Anterior cingulate cortex (tissue), 58 donors: ENCODE results near the gene NR2C1.
A peak's percentile ranks its signal among the peaks of the same experiment; 100 is the strongest.
"Not testable (repeated sequence)": the region's sequence is repeated elsewhere in the genome, so short reads cannot be mapped to it uniquely, and the experiment has no call there.

Experiments used
- DNase-seq, 58 donors: peaks; one replicate each; lab custom pipeline; 2025; lab: John Stamatoyannopoulos, UW

The NR2C1 gene

DNA sequence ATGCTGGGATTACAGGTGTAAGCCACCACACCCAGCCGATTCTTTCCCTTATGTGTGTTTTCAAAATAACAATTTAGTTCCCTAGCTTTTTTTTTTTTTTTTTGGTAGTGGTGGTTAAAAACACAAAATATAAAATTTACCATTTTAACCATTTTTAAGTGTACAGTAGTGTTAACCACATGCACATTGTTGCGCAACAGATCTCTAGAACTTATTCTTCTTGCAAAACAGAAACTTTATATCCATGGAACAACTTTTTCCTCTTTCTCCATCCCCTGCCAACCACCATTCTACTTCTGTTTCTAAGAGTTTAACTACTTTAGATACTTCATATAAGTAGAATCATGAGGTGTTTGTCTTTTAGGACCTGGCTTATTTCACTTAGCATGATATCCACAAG, 68.8 kb downstream of the NR2C1 start:
- DNase-seq: no peak

DNA sequence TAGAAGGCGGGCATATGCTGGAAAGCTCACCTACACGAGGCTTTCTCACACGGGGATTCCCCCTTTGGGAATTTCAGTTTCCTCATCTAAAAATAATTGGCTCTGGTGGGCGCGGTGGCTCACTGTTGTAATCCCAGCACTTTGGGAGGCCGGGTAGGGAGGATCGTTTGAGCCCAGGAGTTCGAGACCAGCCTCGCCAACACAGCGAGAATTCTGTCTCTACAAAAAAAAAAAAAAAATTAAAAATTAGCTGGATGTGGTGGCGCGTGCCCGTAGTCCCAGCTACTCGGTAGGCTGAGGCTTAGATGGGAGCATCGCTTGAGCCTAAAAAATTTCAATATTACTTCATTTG, 69.5 kb downstream of the NR2C1 start:
- DNase-seq: no peak

DNA sequence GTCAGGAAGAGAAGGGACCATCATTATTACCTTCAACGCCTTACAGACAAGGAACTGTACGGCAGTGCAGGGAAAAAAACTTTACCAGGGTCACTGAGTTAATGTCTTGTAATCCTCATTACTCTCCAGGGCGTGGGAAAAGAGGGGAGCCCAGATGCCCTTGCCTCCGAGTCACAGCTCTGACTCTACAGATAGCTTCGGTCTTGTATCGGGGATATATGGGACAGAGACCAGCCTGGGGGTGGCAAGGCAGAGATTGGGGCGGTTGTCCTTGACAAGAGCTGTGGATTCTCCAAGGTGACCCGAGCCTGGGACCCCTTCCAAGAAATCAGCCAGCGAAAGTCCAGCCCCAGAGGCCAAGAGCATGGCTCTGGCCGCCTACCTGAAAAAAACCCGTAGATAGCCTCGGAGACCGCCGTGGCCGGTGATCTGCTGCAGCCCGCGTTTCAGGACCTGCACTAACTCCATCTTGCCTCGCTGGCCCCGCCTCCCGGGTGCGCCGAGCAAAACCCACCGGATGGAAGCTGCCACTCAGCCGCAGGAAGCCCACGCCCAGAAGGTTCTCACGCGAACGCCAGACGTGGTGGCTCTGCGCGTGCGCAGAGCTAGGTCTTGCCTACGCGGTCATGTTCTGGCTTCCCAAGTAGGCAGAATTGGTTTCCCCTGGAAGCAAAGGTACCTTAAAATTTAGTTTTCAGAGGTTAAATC, 70.1 kb downstream of the NR2C1 start, which contains the start of gene NDUFA12:
Gene NDUFA12 (minus strand): TSS at position 485 of the 708 bp plus-strand sequence. CDS start 17 bp downstream, at position 468.
- DNase-seq: peak; percentile 53 to 98 (median 91)

DNA sequence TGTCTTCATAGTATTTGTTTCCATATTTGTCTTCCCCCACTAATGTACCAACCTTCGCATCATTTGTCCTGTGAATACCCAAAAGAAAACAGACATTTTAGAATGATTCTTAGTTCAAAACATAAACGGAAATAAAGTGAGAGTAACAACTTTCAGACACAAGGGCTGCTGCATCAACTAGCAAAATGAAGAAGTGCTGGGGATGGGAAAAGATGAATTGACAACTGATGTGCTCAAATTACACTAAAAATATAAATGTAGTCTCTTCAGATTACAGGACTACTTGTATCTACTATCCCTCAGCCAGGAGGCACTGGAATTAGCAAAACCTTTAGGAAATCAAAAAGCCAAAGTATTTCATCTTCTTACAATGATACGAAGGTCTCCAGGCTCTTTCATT, 70.7 kb downstream of the NR2C1 start:
- no peak for DNase-seq

DNA sequence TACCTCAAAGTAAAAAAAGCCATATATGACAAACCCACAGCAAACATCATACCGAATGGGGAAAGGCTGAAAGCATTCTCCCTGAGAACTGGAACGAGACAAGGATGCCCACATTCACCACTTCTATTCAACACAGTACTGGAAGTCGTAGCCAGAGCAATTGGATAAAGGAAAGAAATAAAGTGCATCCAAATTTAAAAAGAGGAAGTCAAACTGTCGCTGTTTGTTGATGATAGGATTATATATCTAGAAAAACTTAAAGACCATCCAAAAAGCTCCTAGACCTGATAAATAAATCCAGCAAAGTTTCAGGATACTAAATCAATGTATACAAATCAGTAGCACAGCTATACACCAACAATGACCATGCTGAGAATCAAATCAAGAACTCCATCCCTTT, 75.1 kb downstream of the NR2C1 start:
- no peak for DNase-seq

DNA sequence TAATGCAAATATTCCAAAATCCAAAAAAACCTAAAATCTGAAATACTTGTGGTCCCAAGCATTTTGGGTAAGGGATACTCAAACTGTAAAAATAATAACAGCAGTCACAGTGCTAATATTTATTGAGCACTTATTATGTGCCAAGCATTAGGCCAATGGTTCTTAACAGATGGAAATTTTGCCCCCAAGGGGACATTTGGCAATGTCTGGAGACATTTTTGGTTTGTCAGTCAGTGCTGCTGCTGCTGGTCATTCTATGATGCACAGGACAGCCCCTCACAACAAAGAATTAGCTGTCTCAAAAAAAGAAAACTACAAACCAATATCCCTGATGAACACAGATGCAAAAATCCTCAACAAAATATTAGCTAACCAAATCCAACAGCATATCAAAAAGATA, 75.7 kb downstream of the NR2C1 start:
- no peak for DNase-seq

DNA sequence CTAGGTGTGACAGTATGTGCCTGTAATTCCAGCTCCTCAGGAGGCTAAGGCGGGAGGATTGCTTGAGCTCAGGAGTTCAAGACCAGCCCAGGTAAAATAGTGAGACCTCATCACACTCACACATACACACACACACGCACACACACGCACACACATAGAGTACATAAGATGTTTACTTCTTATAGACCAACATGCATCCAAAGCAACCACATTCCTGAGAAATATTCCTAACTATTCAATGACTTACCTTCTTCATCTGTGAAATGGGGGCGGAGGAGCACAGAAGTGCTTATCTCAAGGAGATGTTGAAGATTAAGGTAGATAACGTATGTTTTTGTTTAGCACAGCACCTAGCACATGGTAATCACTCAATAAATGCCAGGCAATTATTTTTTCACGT, 76.4 kb downstream of the NR2C1 start:
- no peak for DNase-seq

DNA sequence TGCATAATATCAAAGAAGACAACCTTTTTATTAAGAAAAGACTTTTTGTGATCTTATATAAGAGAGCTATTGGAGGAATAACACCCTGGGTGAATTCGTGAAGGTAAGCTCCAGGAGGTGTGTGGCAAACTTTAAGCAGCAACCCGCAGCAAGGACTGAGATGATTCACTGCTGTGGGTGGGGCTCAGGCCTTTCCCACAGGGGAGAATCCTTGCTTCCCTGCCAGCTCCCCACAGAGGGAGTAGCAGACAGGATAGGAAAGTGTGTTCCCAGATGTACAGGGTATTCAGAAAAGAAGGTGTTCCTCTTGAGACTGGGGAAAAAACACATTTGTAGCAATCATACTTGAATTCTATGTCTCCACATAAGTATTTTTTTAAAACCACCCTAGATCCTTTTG, 79.1 kb downstream of the NR2C1 start:
- peak in 1 of 58 donors; percentile 36 for DNase-seq

DNA sequence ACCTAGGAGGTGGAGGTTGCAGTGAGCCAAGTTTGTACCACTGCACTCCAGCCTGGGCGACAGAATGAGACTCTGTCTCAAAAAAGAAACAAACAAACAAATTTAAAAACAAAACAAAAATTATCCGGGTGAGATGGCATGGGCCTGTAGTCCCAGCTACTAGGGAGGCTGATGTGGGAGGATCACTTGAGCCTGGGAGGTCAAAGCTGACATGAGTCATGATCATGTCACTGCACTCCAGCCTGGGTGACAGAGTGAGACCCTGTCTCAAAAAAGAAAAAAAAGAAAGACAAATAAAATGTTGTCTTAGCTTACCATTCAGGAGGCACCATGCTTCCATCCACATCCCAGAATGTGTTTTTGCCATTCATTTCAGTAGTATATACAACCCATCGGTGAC, 79.6 kb downstream of the NR2C1 start:
- DNase-seq: not testable (repeated sequence)

DNA sequence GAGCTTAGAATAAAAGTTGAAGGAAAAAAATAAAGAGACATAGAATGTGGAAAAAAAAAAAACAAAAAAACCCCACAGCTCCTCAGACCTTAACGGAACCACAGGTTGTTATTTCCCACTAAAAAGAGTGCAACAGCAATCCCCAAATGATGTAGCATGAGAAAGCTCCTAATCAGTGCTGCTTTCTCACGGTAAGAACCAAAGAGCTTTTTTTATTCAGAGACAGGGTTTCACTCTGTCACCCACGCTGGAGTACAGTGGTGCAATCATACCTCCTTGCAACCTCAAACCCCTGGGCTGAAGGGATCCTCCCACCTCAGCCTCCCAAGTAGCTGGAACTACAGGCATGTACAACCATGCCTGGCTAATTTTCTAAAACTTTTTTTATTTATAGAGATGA, 83.2 kb downstream of the NR2C1 start:
- DNase-seq: no peak

DNA sequence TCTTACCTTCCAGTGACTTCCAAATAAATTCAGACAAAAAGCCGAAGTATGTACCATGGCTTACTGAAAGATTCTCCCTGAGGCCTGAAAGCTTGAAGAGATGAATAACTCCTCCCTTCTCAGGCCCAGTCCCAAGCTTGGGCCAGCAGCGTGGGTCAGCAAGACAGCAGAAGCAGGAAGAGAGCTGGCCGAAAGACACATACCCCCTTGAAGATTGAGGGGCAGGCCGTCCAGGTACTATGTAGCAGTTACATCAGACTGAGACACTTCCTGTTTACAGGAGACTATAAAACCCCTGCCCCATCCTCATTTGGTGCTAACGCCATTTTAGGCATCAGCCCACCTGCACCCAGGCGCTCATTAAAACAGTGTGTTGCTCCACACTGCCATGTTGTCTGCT, 84.9 kb downstream of the NR2C1 start:
- no peak for DNase-seq

DNA sequence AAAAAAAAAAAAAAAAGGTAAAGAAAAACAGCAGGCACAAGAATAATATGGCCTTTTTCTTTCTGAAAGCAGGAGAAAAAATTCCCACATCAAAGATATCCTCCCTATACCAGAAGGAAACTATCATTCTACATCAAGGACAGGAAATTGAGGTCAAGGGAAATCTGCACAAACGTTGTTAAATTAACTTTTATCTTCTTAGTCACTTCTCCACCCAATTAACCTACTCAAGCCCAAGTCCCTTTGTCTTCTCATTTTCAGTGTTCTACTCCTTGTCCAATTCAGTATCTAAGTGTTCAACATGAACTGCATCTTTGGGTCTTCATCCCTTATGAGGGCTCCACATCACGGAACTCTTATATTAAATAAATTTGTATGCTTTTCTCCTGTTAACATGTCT, 85.6 kb downstream of the NR2C1 start:
- no peak for DNase-seq

DNA sequence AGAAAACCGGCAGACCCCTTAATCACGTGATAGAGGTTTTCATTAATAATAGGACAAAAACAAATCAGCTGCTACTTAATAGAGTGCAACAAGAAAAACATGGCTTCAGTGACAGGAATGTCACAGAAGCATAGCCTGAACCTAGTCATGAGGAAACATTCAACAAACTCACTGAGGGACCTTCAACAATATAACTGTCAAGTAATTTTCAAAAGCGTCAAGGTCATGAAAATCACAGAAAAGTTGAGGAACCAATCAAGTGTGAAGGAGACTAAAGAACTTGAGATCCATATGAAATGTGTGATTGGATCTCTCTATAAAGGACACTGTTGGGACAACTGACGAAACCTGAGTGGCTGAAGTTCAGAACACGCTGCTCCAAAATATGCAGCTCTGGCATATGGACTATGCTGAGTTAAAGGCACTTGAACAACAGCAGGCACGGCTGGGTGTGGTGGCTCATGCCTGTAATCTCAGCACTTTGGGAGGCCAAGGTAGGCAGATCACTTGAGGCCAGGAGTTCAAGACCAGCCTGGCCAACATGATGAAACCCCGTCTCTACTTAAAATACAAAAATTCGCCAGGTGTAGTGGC, 86.2 kb downstream of the NR2C1 start:
- DNase-seq: no peak

DNA sequence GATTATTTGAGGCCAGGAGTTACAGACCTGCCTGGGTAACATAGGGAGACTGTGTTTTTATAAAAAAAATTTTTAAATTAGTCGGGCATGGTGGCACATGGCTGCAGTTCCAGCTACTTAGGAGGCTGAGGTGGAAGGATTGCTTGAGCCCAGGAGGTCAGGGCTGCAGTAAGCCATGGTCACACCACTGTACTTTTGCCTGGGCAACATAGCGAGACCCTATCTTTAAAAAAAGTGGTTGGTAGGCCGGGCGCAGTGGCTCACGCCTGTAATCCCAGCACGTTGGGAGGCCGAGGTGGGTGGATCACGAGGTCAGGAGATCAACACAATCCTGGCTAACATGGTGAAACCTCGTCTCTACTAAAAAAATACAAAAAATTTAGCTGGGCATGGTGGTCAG, 88.3 kb downstream of the NR2C1 start:
- DNase-seq: not testable (repeated sequence)

DNA sequence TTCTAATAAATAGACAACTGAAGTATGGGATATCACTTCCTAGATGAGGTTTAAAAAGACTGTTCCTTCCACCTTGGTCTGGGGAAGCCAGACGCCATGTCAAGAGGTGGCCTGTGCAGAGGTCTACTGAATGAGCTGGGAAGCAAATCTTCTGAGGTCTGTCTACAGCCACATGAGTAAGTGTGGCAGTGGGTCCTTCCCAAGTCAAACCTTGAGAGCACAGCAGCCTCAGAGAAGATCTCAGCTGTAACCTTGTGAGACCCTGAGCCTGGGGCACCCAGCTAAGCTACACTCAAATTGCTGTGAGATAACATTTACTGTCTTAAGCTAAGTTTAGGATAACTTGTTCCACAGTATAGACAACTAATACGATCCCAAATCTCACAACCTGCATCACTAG, 90.1 kb downstream of the NR2C1 start:
- no peak for DNase-seq

DNA sequence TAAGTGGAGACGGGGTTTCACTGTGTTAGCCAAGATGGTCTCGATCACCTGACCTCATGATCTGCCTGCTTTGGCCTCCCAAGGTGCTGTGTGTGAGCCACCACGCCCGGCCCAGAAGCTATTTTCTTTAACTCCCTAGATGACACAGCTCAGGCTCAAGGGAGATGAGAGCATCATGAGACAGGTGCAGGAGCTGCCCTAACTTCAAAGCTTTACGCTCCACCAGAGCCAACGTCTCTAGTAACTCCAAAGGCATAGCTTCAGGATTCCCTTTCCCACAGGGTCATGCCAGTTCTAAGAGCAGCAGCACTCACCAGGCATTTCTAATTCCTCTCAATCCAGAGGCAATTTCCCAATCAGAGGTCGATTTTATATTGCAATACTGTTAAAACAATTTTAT, 91.0 kb downstream of the NR2C1 start:
- DNase-seq: no peak

DNA sequence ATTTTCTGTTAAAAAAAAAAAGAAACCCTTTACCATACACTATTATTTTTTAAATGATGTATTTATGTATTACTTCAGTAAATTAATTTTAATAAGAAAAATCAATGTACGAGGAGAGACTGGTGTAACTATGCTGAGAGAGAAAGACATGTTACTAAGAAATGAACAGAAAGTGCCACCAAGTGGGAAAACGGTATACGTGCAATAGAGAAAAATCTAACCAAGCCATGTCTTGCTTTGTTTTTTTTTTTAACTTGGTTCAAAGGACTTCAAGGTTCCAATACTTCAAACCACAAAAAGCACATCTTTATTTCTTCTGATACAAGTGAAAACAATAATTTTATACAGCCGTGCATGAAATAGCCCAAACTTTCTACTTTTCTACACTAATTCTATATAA, 92.8 kb downstream of the NR2C1 start:
- peak in 2 of 58 donors; percentile 15 to 22 for DNase-seq

DNA sequence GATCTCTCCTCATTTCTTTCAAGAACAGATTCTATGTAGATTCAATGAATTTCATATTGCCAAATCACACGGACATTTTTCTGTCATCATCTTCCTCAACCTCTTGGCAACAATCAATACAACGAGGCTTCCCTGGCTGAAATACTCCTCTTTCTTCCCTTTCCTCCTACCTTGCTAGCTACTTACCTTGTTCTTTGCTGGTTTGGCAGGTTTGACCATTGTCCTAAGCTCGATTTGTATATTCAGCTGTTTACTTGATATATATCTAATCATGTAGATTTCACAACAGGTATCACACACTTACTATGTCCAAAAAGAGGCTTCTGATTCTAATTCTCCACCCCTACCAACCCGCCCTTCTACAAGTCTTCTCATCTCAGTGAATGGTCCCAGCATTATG, 93.5 kb downstream of the NR2C1 start:
- no peak for DNase-seq

DNA sequence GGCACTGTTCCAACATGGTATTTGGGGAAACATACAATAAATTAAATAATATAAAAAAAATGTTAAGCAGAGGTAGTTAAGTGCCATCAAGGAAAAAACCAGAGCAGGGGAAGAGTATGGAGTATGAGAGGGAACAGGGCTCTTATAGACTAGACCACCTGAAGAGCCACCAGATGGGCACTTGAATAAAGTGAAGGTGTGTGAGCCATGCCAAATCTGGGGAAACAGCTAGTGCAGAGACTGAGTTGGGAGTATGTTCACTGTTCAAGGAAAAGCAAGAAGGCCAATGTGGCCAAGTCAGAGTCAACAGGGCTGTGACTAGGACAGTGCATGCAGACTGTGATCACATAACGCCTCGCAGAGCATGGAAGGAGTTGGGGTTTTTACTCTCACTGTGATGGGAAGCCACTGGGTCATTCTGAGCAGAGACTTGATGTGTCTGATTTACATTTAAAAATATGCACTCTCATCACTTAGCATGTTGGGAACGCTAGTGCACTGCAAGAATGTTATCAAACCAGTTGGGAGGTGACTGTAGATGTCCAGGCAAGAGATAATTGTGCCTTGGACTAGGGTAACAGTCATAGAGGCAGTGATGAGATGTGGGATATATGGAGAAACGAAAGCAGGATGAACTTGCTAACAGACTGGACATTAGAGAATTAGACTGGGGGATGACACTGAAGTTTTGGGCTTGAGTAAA, 95.5 kb downstream of the NR2C1 start:
- no peak for DNase-seq

DNA sequence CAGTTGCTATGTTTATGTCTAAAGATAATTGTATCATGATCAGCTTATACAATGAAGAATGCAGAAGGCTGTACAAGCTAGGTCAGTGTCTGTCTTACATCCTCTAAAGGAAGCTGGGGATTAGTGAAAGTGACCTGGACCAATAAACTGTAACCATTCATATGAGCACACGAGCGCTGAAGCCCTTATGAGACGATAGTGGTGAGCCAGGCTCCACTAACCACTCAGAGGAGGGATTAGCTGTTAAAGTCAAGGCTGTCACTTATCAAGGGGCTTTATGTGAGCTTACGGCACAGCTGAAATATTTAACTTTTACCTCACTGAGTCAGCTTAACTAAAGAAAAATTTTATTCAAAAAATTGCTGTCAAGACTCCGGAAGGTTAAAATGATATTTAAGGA, 100.2 kb downstream of the NR2C1 start:
- no peak for DNase-seq

DNA sequence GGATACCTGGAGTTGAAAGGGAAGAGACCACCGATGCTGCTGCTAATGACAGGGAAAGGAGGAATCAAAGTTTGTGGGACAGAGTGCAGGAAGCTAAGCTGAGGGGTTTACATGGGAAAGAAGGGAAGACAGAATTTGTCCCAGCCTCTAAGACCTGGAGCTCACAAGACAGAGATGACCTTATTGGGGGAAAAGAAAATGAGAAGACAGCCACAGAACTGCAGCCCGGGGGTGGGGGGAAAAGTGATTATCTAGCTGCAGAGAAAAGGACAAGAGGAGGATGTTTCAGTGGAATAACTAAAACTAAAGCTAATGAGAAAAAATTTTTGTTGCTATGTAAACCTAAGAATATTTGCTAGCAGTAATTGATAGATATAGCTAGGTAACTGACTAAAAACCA, 100.6 kb downstream of the NR2C1 start:
- DNase-seq: no peak

DNA sequence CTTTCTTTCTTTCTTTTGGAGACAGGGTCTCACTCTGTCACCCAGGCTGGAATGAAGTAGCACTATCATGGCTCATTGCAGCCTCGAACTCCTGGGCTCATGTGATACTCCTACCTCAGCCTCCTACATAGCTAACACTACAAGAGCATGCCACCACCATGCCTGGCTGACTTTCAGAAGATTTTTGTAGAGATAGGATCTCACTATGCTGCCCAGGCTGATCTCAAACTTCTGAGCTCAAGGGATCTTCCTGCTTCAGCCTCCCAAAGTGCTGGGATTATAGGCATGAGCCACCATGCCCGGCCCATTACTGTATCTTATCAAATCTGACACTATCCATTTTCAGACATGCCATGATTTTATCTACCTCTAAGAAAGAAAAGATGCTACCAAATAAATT, 101.5 kb downstream of the NR2C1 start:
- DNase-seq: no peak
